ENCODE measurements around the gene BICC1. TPM values are rescaled to one million over a fixed set of nuclear protein-coding genes. Genes with fewer than 3 reads are reported as not detected.

Gene BICC1
- total RNA-seq, 1 experiment from 2014 or later: not detected

GRCh38 chr10:58585435-58585834 is 72.8 kb downstream of the BICC1 start:
- intact Hi-C loops (cut with micrococcal nuclease): no loop called here
- Histone ChIP-seq H3K27me3 (ENCODE audit: insufficient read depth, low read length) (peaks cover 10% of the 10 kb centered on the region; the same call in 1 of the 2 replicates), H3K4me3 (replicated peaks in 1 of 2; ENCODE audit: low read depth in 1 of 2, low read length in 2 of 2) (no peak overlapping the region), H3K9me3 (ENCODE audit: control insufficient read depth in 1 of 2, insufficient read depth in 1 of 2, low read depth in 1 of 2, low read length in 2 of 2) (no peaks in the 10 kb centered on the region), H3K4me1 (ENCODE audit: control insufficient read depth in 1 of 2, insufficient read depth in 2 of 2, low read length in 2 of 2) (no peaks in the 10 kb centered on the region), H3K9ac (ENCODE audit: low read length) (no peak overlapping the region), H3K9me2 (ENCODE audit: insufficient read depth) (no peaks in the 10 kb centered on the region), H2AFZ (ENCODE audit: low read depth, low read length, poor library complexity, severe bottlenecking) (no peak overlapping the region), H3K36me3 (ENCODE audit: control insufficient read depth in 1 of 2, insufficient read depth in 2 of 2, low read length in 2 of 2) (no peaks in the 10 kb centered on the region), H4K20me1 (ENCODE audit: insufficient read depth) (no peaks in the 10 kb centered on the region), H3K27ac (ENCODE audit: low read depth, low read length) (no peak overlapping the region), H3K4me2 (ENCODE audit: low read length) (no peak overlapping the region), H3K79me2 (ENCODE audit: insufficient read depth, low read length) (no peaks in the 10 kb centered on the region)
- TF ChIP-seq JUND (IDR thresholded peaks at IDR 0.05) (no peak), ELF1 (IDR thresholded peaks at IDR 0.05; ENCODE audit: borderline replicate concordance, low read depth) (no peak), CBX3 (IDR thresholded peaks at IDR 0.05; ENCODE audit: low read depth) (no peak), POLR2AphosphoS5 (IDR thresholded peaks at IDR 0.05; ENCODE audit: low read depth, low read length) (no peak), SRF (IDR thresholded peaks at IDR 0.05; ENCODE audit: low read depth) (no peak), CEBPB (IDR thresholded peaks at IDR 0.05; ENCODE audit: low read depth) (no peak), TCF7L2 (IDR thresholded peaks at IDR 0.05; ENCODE audit: borderline replicate concordance, extremely low read depth, insufficient read depth, insufficient read length) (no peak), CTCF (IDR thresholded peaks at IDR 0.05 in 2 of 3, conservative IDR thresholded peaks at IDR 0.05 in 1 of 3; ENCODE audit: borderline replicate concordance in 1 of 3, insufficient read depth in 1 of 3, low read depth in 2 of 3, low read length in 2 of 3) (no peak), REST (IDR thresholded peaks at IDR 0.05; ENCODE audit: low read depth) (no peak), SP1 (IDR thresholded peaks at IDR 0.05; ENCODE audit: low read depth) (no peak), ZNF274 (IDR thresholded peaks at IDR 0.05; ENCODE audit: low read depth, low read length) (no peak), POLR2A (IDR thresholded peaks at IDR 0.05; ENCODE audit: borderline replicate concordance, extremely low read depth, insufficient read depth, insufficient read length) (no peak)
- no TSS peak for BruUV-seq (replicated peaks)
- ChIA-PET CTCF (no interaction called here), POLR2A (no interaction called here), RAD21 (ENCODE audit: low non-redundant PET in 1 of 2, low total read pairs in 2 of 2, uncharacterized antibody in 2 of 2, unreplicated experiment in 2 of 2) (no interaction called here)
- ATAC-seq (no peak), DNase-seq (ENCODE audit: low read depth, low spot score) (no peak)
